ENCODE data around the gene GATAD2A.
A peak's percentile ranks its signal among the peaks of the same experiment; 100 is the strongest.
"Not testable (repeated sequence)": the region's sequence is repeated elsewhere in the genome, so short reads cannot be mapped to it uniquely, and the experiment has no call there.

GATAD2A gene

GRCh38 chr19:19388568-19389555, 16.6 kb upstream of the GATAD2A start:
- DNase-seq (ENCODE audit: low spot score) = no peak

- DNase-seq (ENCODE audit: low spot score) = not testable (repeated sequence)
These were observed 15.8 kb upstream of the GATAD2A start for GRCh38 chr19:19389683-19390082.

- DNase-seq (ENCODE audit: low spot score) = not testable (repeated sequence)
These were observed 11.1 kb upstream of the GATAD2A start for GRCh38 chr19:19394333-19394732.

GRCh38 chr19:19399733-19400433, 5.6 kb upstream of the GATAD2A start:
- DNase-seq (ENCODE audit: low spot score) = no peak

GRCh38 chr19:19402656-19403372, 2.7 kb upstream of the GATAD2A start:
- no peak for DNase-seq (ENCODE audit: low spot score)

GRCh38 chr19:19403373-19403901, 2.0 kb upstream of the GATAD2A start:
- no peak for DNase-seq (ENCODE audit: low spot score)

GRCh38 chr19:19405971-19406877, 749 bp downstream of the GATAD2A start:
- DNase-seq (ENCODE audit: low spot score) = peak; percentile 34

GRCh38 chr19:19406878-19407632, 1.6 kb downstream of the GATAD2A start:
- peak; percentile 64 for DNase-seq (ENCODE audit: low spot score)

- DNase-seq (ENCODE audit: low spot score) = no peak
These were observed 2.1 kb downstream of the GATAD2A start for GRCh38 chr19:19407633-19407930.

- DNase-seq (ENCODE audit: low spot score) = no peak
These were observed 3.7 kb downstream of the GATAD2A start for GRCh38 chr19:19409205-19409604.

- no peak for DNase-seq (ENCODE audit: low spot score)
These were observed 4.2 kb downstream of the GATAD2A start for GRCh38 chr19:19409631-19410030.

GRCh38 chr19:19410553-19411550, 5.4 kb downstream of the GATAD2A start:
- DNase-seq (ENCODE audit: low spot score) = peak; percentile 60

GRCh38 chr19:19416280-19416679, 10.8 kb downstream of the GATAD2A start:
- no peak for DNase-seq (ENCODE audit: low spot score)

GRCh38 chr19:19417046-19417445, 11.6 kb downstream of the GATAD2A start:
- no peak for DNase-seq (ENCODE audit: low spot score)

GRCh38 chr19:19417628-19418245, 12.3 kb downstream of the GATAD2A start:
- no peak for DNase-seq (ENCODE audit: low spot score)

- no peak for DNase-seq (ENCODE audit: low spot score)
These were observed 13.2 kb downstream of the GATAD2A start for GRCh38 chr19:19418555-19419260.

GRCh38 chr19:19420570-19421298, 15.3 kb downstream of the GATAD2A start:
- DNase-seq (ENCODE audit: low spot score) = peak; percentile 30

Data from activated CD4-positive, alpha-beta T cell treated with anti-CD3 and anti-CD28 coated beads, Interleukin-2, Interleukin-4, amounts not matched to agents 100 ng/mL and 50 ng/mL, durations not matched to agents 16 hours and 8 hours (primary cell).